MCF 10A (cell line): ENCODE results near the gene TACC3. TPM values are rescaled to one million over a fixed set of nuclear protein-coding genes. Genes with fewer than 3 reads are reported as not detected.

Experiments used
- BruUV-seq: library from RNA; stranded (reverse); fragments of 400-500 nt; replicated peaks from 2 replicates; lab custom pipeline; 2021; lab: Mats Ljungman, UMichigan
- CTCF ChIA-PET: fragments of 300-600 bp; sonication (Branson Sonifier 250); formaldehyde crosslinking; extraction: SDS; loops from one replicate; lab custom pipeline; 2021; ENCODE audit warnings: antibody characterized with exemption, inconsistent platforms; lab: Yijun Ruan, JAX
- POLR2A ChIA-PET: fragments of 300-600, 350-650 bp; sonication (Branson Sonifier 250); formaldehyde crosslinking; extraction: SDS; loops from one replicate; lab custom pipeline; 2020; ENCODE audit warnings: antibody characterized with exemption, inconsistent platforms; lab: Yijun Ruan, JAX
- DNase-seq: peaks from one replicate; pipeline ENCODE4 v3.0.0-alpha.2; 2018; ENCODE audit not compliant: unreplicated experiment
- H3K27ac Mint-ChIP-seq: one replicate; pipeline ENCODE4 v1.8.0; 2022; ENCODE audit warnings: mild to moderate bottlenecking, low read depth, mixed read lengths; ENCODE audit not compliant: unreplicated experiment
- H3K27me3 Mint-ChIP-seq: one replicate; pipeline ENCODE4 v1.8.0; 2022; ENCODE audit warnings: mixed read lengths; ENCODE audit not compliant: insufficient read depth, unreplicated experiment
- H3K36me3 Mint-ChIP-seq: one replicate; pipeline ENCODE4 v1.8.0; 2022; ENCODE audit warnings: mild to moderate bottlenecking, moderate library complexity, mixed read lengths; ENCODE audit not compliant: insufficient read depth, unreplicated experiment
- H3K4me1 Mint-ChIP-seq: one replicate; pipeline ENCODE4 v1.8.0; 2022; ENCODE audit warnings: mixed read lengths; ENCODE audit not compliant: insufficient read depth, unreplicated experiment
- H3K4me3 Mint-ChIP-seq: one replicate; pipeline ENCODE4 v1.8.0; 2022; ENCODE audit warnings: mild to moderate bottlenecking, moderate library complexity, mixed read lengths; ENCODE audit not compliant: unreplicated experiment
- H3K9me3 Mint-ChIP-seq: one replicate; pipeline ENCODE4 v1.8.0; 2022; ENCODE audit warnings: mixed read lengths; ENCODE audit not compliant: unreplicated experiment
- intact Hi-C: fragments of 100-400 bp; cut with micrococcal nuclease; formaldehyde crosslinking; loops from 2 replicates; pipeline ENCODE4 v1.14.1; 2022
- total RNA-seq: library from RNA; stranded (reverse); gene quantifications from 2 replicates; pipeline ENCODE4 v1.2.3, GENCODE V29; 2022
- TF ChIP-seq, protein P1 (sequence below): fragments of 200-600 bp; IDR thresholded peaks from one replicate; pipeline ENCODE4 v1.8.0; 2022; ENCODE audit warnings: antibody characterized with exemption, mild to moderate bottlenecking; ENCODE audit not compliant: unreplicated experiment

TACC3 gene
- total RNA-seq, 1 experiment from 2014 or later, result 69.8 TPM

DNA sequence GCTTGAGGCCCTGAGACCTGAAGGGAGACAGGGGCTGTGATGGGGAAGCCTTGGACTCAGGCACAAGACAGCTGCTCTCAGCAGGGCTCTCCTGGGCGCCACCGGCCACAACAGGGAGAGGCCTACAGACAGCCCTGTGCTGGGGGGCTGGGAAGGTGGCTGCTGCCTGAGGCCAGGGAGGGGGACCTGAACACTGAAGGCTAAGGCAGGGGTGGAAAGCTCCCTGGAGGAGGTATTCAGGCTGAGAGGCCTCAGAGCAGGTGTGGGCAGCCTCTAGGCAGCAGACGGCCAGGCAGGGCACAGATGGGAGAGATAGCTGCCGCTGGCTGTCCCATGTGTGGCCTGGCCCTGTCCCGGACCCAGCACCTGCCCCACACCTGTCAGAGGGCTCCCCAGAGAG is 33.0 kb downstream of the TACC3 start:
- no peak for DNase-seq
- Mint-ChIP-seq H3K36me3 (no peaks in the 10 kb centered on the region), H3K27me3 (no peaks in the 10 kb centered on the region), H3K9me3 (no peaks in the 10 kb centered on the region), H3K4me3 (no peak overlapping the region), H3K27ac (no peak overlapping the region), H3K4me1 (peaks cover 6% of the 10 kb centered on the region)
- TF ChIP-seq, protein P1, sequence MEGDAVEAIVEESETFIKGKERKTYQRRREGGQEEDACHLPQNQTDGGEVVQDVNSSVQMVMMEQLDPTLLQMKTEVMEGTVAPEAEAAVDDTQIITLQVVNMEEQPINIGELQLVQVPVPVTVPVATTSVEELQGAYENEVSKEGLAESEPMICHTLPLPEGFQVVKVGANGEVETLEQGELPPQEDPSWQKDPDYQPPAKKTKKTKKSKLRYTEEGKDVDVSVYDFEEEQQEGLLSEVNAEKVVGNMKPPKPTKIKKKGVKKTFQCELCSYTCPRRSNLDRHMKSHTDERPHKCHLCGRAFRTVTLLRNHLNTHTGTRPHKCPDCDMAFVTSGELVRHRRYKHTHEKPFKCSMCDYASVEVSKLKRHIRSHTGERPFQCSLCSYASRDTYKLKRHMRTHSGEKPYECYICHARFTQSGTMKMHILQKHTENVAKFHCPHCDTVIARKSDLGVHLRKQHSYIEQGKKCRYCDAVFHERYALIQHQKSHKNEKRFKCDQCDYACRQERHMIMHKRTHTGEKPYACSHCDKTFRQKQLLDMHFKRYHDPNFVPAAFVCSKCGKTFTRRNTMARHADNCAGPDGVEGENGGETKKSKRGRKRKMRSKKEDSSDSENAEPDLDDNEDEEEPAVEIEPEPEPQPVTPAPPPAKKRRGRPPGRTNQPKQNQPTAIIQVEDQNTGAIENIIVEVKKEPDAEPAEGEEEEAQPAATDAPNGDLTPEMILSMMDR, result no peak
- POLR2A ChIA-PET, result interaction anchor here (1.0 kb wide), 1 partner anchor 37 kb away, joined by 3 read pairs; no protein-coding TSS in a partner anchor
- no TSS peak for BruUV-seq
- intact Hi-C loops, result no loop called here
- CTCF ChIA-PET, result interaction anchor here (0.7 to 1.8 kb wide), 3 partner anchors 37 to 145 kb away, joined by 3 to 8 read pairs (median 4); no protein-coding TSS in a partner anchor

DNA sequence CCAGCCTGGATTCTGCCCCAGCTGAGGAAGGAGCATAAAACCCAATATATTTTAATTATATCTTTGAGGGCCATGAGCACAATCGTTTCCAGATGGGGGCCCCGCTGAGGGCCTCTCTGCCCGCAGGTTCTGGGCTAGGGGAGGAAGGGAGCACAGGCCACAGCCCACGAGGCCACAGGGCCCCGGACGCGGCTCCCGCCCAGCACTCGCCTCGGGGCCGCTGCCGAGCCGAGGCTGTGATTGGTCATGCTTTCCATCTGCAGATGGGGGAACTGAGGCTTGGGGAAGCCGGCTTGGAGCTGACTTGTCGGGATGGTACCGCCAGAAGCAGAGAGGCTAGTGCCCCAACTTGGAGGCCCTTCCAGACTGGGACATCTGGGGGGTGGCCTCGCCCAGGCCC is 34.0 kb downstream of the TACC3 start:
- no peak for DNase-seq

DNA sequence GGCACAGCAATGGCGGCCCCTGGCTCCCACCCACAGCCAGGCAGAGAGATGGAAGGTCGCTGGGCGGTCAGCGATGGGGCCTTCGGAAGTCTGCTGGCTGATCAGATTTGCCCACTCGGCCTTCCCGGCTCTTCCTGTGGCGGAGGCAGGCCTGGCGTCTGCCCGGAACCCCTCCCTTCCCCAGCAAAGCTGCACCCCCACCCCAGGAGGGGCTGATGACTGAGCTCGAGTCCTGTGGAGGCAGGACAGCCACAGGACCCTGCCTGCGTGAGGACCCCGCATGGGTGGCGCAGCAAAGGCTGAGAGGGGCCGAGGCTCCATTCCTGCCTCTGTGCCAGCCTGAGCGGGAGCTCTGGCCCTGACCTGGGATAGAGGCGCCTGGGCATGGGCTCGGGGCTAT is 34.8 kb downstream of the TACC3 start:
- no TSS peak for BruUV-seq
- Mint-ChIP-seq H3K4me1 (peaks cover 6% of the 10 kb centered on the region), H3K27ac (no peak overlapping the region), H3K27me3 (no peaks in the 10 kb centered on the region), H3K9me3 (no peaks in the 10 kb centered on the region), H3K4me3 (no peak overlapping the region), H3K36me3 (no peaks in the 10 kb centered on the region)
- ChIA-PET POLR2A (no interaction called here), CTCF (interaction anchor here (0.9 kb wide), 1 partner anchor 29 kb away, joined by 3 read pairs; no protein-coding TSS in a partner anchor)
- no peak for DNase-seq
- intact Hi-C loops, result no loop called here
- TF ChIP-seq, protein P1, result no peak

More for the DNA sequence above, 34.0 kb downstream of the TACC3 start:
- Mint-ChIP-seq H3K27me3 (no peaks in the 10 kb centered on the region), H3K4me3 (no peak overlapping the region), H3K9me3 (no peaks in the 10 kb centered on the region), H3K27ac (no peak overlapping the region), H3K36me3 (no peaks in the 10 kb centered on the region), H3K4me1 (peaks cover 6% of the 10 kb centered on the region)
- BruUV-seq, result no TSS peak
- CTCF ChIA-PET, result interaction anchor here (0.9 to 1.8 kb wide), 2 partner anchors 30 to 55 kb away, joined by 3 to 8 read pairs; no protein-coding TSS in a partner anchor
- POLR2A ChIA-PET, result no interaction called here
- TF ChIP-seq, protein P1, result no peak
- intact Hi-C loops, result no loop called here

DNA sequence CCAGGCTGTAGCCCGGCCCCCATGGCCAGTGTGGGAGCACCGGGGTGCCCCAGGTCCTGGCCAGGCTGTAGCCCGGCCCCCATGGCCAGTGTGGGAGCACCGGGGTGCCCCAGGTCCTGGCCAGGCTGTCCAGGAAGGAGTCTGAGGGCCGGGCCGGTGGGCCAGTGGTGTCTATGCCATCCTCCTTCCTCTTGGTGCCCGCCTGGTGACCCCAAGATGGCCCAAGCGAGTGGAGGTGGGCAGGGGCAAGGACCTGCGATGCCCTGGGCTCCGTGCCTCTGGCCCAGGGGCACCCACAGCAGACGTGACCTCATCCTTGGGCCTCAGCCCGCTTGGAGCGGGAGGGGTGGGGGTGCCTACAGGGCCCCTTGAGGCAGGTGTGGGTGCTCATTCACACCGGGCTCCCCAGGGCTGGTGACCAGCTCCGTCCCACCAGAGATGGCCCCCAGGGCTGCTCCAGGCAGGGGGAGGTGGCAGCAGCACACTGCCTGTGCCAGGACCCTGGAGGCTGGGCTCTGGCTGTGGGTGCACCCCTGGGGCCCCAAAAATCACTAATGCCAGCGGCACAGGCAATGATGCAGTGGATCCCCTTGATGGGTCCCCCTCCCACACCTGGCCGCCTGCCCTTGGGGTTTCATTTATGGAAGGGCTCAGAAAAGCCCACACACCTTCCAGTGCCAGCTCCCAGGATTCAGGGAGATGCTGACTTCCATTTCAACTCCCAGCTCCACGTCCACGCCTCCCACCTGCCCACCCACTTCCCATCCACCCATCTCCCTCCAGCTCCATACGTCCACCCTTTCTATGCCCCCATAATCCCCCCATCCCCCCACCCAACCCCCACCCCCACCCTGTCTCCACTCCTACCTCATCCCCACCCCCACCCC is 35.8 kb downstream of the TACC3 start:
- TF ChIP-seq, protein P1, result no peak
- Mint-ChIP-seq H3K27me3 (no peaks in the 10 kb centered on the region), H3K27ac (no peak overlapping the region), H3K36me3 (no peaks in the 10 kb centered on the region), H3K9me3 (no peaks in the 10 kb centered on the region), H3K4me1 (peaks cover 6% of the 10 kb centered on the region), H3K4me3 (no peak overlapping the region)
- POLR2A ChIA-PET, result interaction anchor here (1.2 kb wide), 1 partner anchor 56 kb away, joined by 3 read pairs; no protein-coding TSS in a partner anchor
- CTCF ChIA-PET, result interaction anchor here (0.6 to 1.9 kb wide), 6 partner anchors 9 to 258 kb away, joined by 3 to 6 read pairs (median 4); no protein-coding TSS in a partner anchor
- no TSS peak for BruUV-seq
- DNase-seq, result no peak
- intact Hi-C loops, result no loop called here
